HG02943 (cell line): ENCODE measurements around the gene IFT81.
"Not testable (repeated sequence)": the region's sequence is repeated elsewhere in the genome, so short reads cannot be mapped to it uniquely, and the experiment has no call there.

Source experiments
- ATAC-seq: cut with Tn5 transposase; IDR thresholded peaks from one replicate; pipeline ENCODE4 v1.9.1; 2021; ENCODE audit warnings: mild to moderate bottlenecking, low read depth, moderate library complexity; ENCODE audit not compliant: unreplicated experiment

IFT81 gene

DNA sequence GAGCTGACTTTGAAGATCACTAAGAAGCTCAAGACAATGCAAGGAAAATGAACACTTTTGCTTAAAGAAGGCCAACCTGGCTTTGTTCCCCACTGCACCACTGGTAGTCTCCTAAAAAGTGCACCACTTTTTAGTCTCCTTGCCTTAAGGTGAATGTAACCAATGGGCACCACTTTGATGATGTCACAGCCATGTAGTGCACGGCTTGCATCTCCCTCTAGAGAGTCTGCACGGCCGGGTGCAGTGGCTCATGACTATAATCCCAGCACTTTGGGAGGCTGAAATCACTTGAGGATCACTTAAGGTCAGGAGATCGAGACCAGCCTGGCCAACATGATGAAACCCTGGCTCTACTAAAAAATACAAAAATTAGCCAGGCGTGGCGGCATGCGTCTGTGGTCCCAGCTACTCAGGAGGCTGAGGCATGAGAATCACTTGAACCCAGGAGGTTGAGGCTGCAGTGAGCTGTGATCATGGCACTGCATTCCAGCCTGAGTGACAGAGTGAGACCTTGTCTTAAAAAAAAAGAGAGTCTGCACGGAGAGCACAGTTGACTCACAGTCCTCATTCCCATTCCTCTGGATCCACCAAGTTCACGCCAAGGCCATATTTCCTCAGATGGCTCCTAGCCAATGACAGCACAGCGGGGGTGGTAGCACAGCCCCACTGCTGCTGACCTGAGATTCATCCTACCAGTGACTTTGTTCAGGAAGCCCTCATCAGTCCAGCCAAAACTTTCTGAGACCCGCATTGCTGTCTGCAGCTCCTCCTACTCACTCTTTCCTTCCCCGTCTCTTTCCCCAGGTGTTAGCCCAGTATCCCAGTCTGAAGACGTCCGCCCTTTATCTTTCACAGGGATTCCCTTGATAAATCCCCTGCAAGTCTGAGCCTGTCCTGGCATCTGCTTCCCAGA is 16.5 kb upstream of the IFT81 start:
- no peak for ATAC-seq

DNA sequence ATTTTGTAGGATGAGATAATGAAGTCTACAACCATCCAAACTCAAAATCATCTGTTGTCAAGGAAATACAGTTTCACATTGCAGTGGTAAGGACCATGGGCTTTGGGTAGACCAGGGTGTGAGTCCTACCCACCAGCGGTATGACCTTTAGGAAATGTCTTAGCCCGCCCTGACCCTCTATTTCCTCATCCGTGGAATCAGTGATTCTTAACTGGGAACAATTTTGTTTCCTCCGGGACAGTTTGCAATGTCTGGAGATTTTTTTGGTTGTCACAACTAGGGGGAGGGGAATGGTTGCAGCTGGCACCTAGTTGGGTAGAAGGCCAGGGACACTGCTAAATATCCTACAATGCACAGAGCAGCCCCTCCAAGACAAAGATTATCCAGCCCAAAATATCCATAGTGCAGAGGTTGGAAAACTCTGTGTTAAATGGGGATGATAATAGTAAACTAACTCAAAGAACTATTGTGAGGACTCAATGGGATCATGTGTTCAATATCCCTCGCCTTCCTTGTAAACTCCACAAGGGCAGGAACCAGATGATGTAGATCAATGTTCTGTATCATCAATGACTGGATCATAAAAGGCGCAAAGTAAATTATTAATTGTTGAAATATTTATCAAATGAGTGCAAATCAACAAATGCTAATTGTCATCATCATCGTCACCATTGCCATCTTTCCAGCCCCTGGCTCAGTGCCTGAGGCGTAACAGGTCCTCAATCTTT is 15.7 kb upstream of the IFT81 start:
- no peak for ATAC-seq

DNA sequence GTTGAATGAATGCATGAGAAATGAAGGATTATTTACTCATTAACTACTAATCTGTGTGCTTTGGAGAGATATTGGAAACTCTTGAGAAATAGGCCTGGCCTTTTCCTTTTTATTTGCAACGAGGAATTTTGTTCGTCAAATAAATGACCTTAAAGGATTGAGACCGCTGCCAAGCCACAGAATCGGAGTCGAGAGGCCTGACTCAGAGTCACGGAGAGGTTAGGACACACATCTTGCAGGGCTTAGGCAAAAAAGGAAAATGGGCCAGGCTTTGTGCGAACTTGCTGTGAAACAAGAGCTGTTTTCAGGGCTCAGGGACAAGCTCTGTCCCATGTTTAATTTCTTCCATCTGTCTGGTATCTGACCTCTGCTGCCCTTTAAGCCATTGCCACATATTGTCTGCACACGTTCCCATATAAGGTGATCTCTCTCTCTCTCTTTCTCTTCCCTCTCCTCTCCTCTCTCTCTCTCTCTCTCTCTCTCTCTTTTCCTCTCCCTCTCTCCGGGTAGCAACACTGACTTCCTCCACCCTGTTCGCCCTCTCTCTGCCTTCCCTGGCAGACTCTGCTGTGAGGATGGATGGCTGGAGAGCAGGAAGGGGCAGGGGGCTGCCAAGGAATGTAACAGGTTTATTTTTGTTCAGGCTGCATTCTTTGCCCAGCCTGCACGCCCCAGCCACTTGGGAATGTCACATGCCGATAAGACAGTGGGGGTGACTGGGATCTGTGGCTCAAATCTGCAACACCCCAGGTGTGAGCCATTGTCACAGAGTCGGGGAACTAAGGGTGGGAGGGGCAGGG is 14.9 kb upstream of the IFT81 start:
- no peak for ATAC-seq

DNA sequence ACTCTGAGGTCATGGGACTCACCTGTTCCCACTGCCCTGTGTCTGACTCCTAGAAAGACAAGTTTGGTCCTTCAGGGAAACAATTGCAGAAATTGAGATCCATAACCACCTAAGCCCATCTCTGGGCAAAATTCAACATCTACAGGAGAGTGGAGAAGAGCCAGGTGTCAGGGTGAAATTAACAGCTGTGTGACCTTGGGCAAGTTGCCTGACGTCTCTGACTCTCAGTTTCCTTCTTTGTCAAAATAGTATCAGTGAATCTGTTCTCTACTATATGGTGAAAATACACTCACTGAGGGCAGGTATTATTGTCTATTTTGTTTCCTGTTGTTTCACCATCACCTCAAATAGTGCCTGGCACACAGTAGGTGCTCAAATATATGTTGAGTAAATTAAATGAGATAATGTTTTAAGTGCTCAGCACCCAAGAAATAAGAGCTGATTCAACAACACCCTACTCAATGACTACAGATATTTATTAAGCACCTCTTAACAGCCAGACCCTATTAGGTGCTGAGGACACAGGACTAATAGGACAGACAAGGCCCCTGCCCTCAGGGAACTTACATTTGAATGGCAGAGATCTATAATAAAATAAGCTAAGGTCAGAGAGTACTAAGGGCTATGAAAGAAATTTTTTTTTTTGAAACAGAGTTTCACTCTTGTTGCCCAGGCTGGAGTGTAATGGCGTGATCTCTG is 14.2 kb upstream of the IFT81 start:
- ATAC-seq: no peak

DNA sequence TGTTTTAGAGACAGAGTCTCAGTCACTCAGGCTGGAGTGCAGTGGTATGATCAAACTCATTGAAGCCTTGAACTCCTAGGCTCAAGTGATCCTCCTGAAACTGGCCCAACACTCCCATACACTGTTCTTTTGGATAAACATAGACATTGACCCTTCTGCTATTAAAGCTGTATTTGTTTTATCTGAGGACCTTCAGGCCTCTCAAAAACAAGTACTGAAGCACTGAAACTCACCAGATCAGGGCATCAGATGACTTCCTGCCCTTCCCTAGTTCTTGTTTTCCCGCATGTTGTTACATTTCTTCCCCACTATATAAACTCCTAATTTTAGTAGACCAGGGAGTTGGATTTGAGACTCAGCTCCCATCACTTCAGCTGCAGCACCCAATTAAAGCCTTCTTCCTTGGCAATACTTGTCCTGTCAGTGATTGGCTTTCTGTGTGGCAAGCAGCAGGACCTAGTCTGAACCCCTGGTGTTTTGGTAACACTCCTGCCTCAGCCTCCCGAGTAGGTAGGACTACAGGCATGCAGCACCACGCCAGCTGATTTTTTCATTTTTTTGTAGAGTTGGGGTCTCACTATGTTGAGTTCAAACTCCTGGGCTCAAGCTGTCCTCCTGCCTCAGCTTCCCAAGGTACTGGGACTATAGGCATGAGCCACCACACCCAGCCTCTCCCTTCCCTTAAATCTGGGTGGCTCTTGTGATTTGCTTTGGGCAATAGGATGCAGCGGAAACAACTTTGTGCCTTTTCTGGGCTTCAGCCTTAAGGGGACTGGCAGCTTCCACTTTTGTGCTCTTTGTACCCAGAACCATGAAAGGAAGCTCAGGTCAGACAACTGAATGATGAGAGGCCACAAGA is 12.5 kb upstream of the IFT81 start:
- ATAC-seq: no peak

DNA sequence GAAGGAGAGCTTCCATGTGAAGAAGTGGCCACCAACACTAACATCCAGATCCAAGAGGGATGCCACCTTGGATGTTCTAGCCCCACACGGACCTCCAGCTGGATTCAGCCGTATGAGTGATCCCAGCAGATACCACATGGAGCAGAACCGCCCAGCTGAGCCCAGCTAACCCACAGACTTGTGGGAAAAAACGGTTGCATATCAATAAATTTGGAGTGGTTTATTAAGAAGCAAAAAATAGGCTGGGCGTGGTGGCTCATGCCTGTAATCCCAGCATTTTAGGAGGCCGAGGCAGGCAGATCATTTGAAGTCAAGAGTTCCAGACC is 11.9 kb upstream of the IFT81 start:
- ATAC-seq: no peak

DNA sequence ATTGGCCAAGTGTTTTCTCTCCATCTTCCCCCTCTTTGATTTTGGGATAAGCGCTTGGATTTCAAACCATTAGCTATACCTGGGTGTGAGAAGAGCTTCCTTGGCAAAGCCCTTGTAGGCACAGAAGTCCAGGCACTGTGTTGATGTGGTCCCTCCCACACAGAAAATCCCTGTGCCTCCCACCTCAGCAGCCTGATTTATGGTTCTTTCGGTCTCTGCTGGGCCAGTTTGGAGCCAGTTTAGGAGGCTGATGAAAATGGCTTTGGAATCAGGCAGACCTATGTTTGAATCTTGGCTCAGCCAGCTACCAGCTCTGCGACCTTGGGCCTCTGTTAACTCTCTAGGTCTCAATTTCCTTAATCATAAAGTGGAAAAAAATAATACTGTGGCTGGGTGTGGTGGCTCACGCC is 9.6 kb upstream of the IFT81 start:
- ATAC-seq: no peak

DNA sequence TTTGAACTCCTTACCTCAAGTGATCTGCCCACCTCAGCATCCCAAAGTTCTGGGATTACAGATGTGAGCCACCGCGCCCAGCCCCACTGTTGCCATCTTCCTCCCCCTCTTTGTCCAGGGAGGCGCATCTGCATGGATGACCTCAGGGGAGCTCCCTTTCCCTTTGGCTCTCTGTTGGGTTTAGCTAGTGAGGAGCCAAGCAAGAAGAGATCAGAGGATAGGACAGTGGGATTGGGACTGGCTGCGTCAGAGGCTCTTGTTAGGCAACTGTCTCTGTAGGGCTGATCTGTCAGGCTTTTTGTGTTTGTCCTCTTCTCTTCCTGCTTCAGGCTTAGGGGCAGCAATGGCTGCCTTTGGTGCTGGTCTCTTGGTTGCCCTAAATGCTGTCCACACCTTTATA is 8.5 kb upstream of the IFT81 start:
- no peak for ATAC-seq

DNA sequence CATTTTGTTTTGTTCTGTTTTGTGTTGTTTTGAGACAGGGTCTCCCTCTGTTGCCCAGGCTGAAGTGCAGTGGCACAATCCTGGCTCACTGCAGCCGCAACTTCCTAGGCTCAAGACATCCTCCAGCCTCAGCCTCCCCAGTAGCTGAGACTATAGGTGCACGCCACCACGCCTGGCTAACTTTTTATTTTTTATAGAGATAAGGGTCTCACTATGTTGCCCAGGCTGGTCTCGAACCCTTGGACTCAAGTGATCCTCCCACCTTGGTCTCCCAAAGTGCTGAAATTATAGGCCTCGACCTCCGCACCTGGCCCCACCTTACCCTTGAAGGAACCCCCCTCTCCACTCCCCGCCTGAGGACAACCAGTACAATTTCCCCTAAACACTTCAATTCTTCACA is 7.5 kb upstream of the IFT81 start:
- ATAC-seq: no peak

DNA sequence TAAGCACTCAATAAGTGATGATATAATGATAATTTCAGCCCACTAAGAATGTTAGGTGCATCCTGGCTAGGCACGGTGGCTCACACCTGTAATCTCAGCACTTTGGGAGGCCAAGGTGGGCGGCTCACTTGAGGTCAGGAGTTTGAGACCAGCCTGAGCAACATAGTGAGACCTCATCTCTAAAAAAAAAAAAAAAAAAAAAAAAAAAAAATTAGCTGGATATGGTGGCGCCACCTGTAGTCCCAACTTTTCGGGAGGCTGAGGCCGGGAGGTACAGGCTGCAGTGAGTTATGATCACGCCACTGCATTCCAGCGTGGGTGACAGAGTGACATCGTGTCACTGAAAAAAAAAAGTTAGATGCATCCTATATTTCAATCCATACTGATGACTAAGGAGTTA is 6.9 kb upstream of the IFT81 start:
- not testable (repeated sequence) for ATAC-seq

DNA sequence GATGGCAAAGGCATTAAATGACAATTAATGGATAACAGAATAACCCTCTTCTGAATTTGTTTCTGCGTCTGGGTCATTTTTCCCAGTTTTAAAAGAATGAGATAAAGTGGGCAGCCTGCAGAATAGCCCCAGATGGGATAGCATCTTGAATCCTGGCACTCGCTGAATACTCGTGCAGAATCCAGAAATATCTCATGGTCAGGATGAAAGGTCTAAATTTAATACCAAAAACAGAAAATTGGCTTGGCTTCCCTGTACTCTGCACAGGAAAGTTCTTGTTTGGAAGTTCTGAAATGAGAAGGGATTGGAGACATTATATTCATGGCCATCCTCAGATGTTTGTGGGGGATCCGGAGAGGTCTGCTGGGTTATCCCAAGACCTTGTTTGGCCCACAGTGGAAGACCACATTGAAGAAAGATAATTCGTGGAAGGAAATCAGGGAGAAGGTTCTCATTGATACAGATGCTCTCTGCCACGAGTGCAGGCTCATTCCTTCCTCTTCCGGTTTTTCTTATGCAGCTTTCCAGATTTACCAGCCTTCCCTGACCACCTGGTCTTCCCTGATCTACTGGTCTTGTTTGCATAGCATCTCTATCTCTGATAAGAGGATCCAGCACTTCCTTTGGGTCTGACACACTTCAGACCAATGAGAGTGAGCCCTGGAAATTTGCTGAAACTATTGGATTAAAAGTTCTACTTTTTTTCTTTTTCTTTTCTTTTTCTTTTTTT is 6.0 kb upstream of the IFT81 start:
- ATAC-seq: no peak

DNA sequence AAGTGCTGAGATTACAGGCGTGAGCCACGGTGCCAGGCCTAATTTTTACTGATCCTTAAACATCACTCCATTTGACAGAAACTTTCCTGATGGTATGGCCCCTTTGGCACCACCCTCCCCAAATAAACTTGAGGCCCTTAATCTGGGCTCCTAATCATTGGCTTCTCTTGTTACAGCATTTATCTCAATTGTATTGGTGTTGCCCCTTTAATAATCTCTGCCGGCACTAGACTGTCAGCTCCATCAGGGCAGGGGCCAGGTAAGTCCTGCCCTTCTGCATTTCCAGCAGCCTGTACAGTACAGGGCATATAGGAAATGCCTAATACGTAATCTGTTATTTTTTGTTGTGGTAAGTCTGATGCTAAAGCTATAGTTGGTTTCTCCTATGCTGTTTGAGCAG is 1.2 kb upstream of the IFT81 start:
- no peak for ATAC-seq

DNA sequence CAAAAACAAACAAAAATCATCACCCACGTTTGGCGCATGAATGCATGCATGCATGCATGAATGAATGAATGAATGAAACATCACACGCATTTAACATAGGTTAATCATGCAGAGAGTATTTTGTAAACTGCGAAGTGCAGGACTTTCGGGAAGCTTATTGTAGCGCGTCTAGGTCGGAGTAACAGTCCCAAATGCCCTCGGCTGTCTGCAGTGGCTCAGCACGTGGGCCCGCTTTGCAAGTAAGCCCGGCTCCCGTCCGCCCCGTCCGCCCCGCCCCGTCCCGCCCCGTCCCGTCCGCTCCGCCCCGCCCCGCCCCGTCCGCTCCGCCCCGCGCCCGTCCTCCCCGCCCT is 263 bp upstream of the IFT81 start:
- no peak for ATAC-seq

DNA sequence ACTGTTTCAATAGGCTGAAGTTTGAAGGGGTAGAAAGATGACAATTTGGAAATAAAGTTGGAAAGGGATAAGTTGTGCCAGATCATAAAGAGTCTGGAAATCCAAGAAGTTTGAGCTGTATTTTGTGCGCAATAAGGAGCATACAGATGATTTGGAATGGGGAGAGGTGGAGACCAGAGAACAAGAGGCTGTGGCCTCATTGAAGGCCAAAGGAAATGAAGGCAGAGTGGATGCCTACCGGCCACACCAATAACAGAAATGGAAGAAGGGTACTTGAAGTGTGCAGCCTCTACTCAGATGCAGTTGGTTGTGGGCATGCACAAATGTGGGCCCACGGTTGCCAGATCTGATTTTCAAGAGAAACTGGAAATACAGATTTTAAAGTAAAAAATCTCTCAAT is 2.4 kb downstream of the IFT81 start:
- no peak for ATAC-seq

DNA sequence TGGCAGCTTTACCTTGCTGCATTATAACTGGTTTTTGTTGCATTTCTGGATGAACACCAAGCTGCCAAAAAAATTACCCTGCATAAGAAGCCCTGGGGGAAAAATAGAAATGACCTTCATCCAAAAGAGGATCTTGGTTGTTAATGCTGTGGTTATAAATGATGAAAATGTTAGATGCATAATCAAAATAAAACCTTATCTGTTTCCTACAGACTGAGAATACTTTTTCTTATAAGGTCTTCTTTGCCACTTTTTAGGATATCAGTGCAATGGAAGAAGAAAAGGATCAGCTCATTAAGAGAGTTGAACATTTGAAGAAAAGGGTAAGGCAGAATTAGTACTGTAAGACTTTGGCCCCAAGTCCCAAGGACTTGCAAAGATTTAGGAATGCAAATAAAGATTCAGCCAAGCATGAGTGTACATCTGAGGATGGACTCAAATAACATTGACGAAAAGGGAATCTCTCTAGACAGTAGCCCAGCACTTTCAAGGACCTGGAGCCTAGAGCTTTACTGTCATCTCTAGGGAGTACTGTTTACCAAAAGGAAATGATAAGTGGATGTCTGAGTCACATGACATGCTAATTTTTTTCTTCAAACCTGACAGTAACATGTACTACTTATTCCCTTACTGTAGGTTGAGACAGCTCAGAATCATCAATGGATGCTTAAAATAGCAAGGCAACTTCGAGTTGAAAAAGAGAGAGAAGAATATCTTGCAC is 10.7 kb downstream of the IFT81 start:
- no peak for ATAC-seq

DNA sequence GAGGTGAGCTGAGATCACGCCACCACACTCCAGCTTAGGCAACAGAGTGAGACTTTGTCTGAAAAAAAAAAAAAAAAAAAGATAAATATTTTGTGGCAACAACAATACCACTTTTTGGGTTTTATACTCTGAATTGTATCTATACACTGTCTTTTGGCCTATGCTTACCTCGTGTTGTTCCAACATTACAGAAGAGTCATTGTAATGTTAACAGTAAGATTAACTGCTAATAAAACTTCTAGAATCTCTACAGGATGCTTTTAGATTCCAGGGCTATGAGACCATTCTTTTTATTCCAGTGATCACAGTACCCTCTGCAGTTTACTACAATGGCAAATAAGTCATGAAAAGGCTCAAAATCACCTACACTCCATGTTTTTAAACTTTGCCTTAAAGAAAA is 11.6 kb downstream of the IFT81 start:
- ATAC-seq: no peak

DNA sequence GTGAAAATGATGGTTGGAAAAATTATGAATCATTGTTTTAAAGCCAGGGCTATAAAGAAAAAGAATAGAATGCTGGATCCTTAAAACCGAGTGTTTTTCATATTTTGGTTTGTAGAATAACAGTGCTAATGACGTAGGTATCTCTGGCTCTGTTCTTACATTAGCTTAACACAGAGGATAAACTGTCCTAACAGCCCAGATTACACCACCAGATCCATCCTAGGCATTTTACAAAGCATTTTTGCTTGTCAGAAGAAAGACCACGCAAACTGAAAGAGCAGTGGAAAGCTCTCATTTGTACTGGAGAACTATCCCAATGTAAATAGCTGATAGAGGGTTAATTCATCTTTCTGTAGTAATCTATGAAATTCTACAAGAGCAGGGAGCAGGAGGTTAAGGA is 13.6 kb downstream of the IFT81 start:
- ATAC-seq: no peak

DNA sequence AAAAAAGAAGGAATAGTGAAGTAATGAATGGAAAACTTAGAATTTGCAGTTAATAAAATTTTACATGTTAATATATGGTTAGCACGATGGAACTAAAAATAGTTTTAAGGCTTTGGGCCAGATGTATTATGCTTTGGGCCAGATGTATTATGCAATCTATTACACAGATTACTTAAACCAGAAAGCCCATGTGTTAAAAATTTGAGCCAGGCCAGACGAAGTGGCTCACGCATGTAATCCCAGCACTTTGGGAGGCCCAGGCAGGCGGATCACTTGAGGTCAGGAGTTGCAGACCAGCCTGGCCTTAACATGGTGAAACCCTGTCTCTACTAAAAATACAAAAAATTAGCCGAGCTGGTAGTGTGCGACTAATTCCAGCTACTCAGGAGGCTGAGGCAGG is 17.2 kb downstream of the IFT81 start:
- ATAC-seq: no peak

DNA sequence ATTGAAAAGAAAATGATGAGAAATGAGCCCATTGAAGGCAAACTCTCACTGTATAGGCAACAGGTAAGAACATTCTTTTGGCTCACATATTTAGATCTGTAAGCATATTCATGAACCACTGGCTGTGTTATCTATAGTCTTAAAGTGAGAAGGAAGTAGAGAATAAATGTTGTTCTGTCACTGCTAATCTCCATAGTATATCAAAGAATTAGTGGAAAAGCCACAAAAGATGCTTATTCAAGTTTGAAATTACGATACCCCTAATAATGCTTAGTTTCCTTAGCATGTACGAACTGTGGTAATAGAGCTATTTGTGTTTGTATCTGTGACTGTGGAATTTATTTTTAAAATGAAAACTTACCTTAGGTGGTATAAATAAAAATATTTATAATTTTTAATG is 22.8 kb downstream of the IFT81 start:
- ATAC-seq: no peak
